Fibroblast of upper back skin (primary cell): ENCODE results near the gene ACKR3.

Source experiments
- DNase-seq: peaks from one replicate; pipeline ENCODE4 v3.0.0-alpha.2; 2013

Gene ACKR3

GRCh38 chr2:236569573-236569973, at the start of gene ACKR3:
Gene ACKR3, plus strand, starts transcription at chr2:236569825. Its CDS starts 10,641 bp downstream, at chr2:236580466.
- peak; percentile 95 for DNase-seq

- DNase-seq = no peak
Observed at GRCh38 chr2:236521556-236521955, 48.1 kb upstream of the ACKR3 start.

- no peak for DNase-seq
Observed at GRCh38 chr2:236523249-236523648, 46.4 kb upstream of the ACKR3 start.

GRCh38 chr2:236525411-236525997, 44.1 kb upstream of the ACKR3 start:
- peak; percentile 51 for DNase-seq

GRCh38 chr2:236526455-236527158, 43.0 kb upstream of the ACKR3 start:
- DNase-seq = no peak

GRCh38 chr2:236527159-236527630, 42.4 kb upstream of the ACKR3 start:
- peak; percentile 15 for DNase-seq

GRCh38 chr2:236529606-236530005, 40.0 kb upstream of the ACKR3 start:
- DNase-seq = no peak

- no peak for DNase-seq
Observed at GRCh38 chr2:236530512-236530911, 39.1 kb upstream of the ACKR3 start.

GRCh38 chr2:236531195-236531594, 38.4 kb upstream of the ACKR3 start:
- no peak for DNase-seq

- DNase-seq = no peak
Observed at GRCh38 chr2:236531996-236532395, 37.6 kb upstream of the ACKR3 start.

GRCh38 chr2:236533343-236533742, 36.3 kb upstream of the ACKR3 start:
- DNase-seq = no peak

- peak; percentile 99 for DNase-seq
Observed at GRCh38 chr2:236535024-236535423, 34.6 kb upstream of the ACKR3 start.

- DNase-seq = no peak
Observed at GRCh38 chr2:236536727-236537398, 32.8 kb upstream of the ACKR3 start.

- no peak for DNase-seq
Observed at GRCh38 chr2:236538242-236538641, 31.4 kb upstream of the ACKR3 start.

- peak; percentile 86 for DNase-seq
Observed at GRCh38 chr2:236541008-236541562, 28.5 kb upstream of the ACKR3 start.

- no peak for DNase-seq
Observed at GRCh38 chr2:236544362-236544761, 25.3 kb upstream of the ACKR3 start.

GRCh38 chr2:236545248-236545658, 24.4 kb upstream of the ACKR3 start:
- DNase-seq = no peak

GRCh38 chr2:236545814-236546480, 23.7 kb upstream of the ACKR3 start:
- no peak for DNase-seq

- no peak for DNase-seq
Observed at GRCh38 chr2:236546561-236547002, 23.0 kb upstream of the ACKR3 start.

GRCh38 chr2:236547725-236548124, 21.9 kb upstream of the ACKR3 start:
- no peak for DNase-seq

GRCh38 chr2:236548179-236548921, 21.3 kb upstream of the ACKR3 start:
- DNase-seq = peak; percentile 89

GRCh38 chr2:236549165-236549564, 20.5 kb upstream of the ACKR3 start:
- DNase-seq = no peak
